Measurements from ENCODE around the gene CHI3L2. TPM values are rescaled to one million over a fixed set of nuclear protein-coding genes. Genes with fewer than 3 reads are reported as not detected.
"Not testable (repeated sequence)": the region's sequence is repeated elsewhere in the genome, so short reads cannot be mapped to it uniquely, and the experiment has no call there.

Gene CHI3L2
- total RNA-seq, 2 donors from 2014 or later, result 13.8 to 25.0 TPM

- Mint-ChIP-seq H3K27ac (peak overlapping the region; percentile 93 to 100), H3K9me3 (peaks cover 5 to 7% of the 10 kb centered on the region in 2 donors), H3K36me3 (peaks cover 7 to 20% of the 10 kb centered on the region in 2 donors)
- DNase-seq (ENCODE audit: low spot score in 2 of 2) (no peak), ATAC-seq (no peak)
These were observed 14.1 kb upstream of the CHI3L2 start for GRCh38 chr1:111213412-111213811.

- H3K36me3 Mint-ChIP-seq, result peaks cover 7 to 25% of the 10 kb centered on the region in 2 donors
- peaks cover 5 to 7% of the 10 kb centered on the region in 2 donors for H3K9me3 Mint-ChIP-seq
- H3K27ac Mint-ChIP-seq, result peak overlapping the region; percentile 86 to 100
- no peak for DNase-seq (ENCODE audit: low spot score in 2 of 2)
- peak in 1 of 2 donors; percentile 28 for ATAC-seq
These were observed 13.3 kb upstream of the CHI3L2 start for GRCh38 chr1:111214074-111214801.

GRCh38 chr1:111214884-111215283 lies 12.6 kb upstream of the CHI3L2 start:
- peaks cover 5 to 7% of the 10 kb centered on the region in 2 donors for H3K9me3 Mint-ChIP-seq
- peak overlapping the region; percentile 86 to 100 for H3K27ac Mint-ChIP-seq
- peak; percentile 44 to 48 for ATAC-seq
- peak in 1 of 2 donors; percentile 65 for DNase-seq (ENCODE audit: low spot score in 2 of 2)
- peaks cover 7 to 25% of the 10 kb centered on the region in 2 donors for H3K36me3 Mint-ChIP-seq

- H3K9me3 Mint-ChIP-seq; DNase-seq (ENCODE audit: low spot score in 2 of 2); ATAC-seq: not testable (repeated sequence)
- peak overlapping the region; percentile 86 to 100 for H3K27ac Mint-ChIP-seq
- peaks cover 7 to 25% of the 10 kb centered on the region in 2 donors for H3K36me3 Mint-ChIP-seq
These were observed 12.2 kb upstream of the CHI3L2 start for GRCh38 chr1:111215285-111215684.

- Mint-ChIP-seq H3K27ac (peak overlapping the region; percentile 86 to 100), H3K9me3 (peaks cover 5 to 7% of the 10 kb centered on the region in 2 donors), H3K36me3 (peaks cover 7 to 25% of the 10 kb centered on the region in 2 donors)
- ATAC-seq (no peak), DNase-seq (ENCODE audit: low spot score in 2 of 2) (no peak)
These were observed 10.8 kb upstream of the CHI3L2 start for GRCh38 chr1:111216751-111217150.

GRCh38 chr1:111217183-111217910 lies 10.2 kb upstream of the CHI3L2 start:
- H3K9me3 Mint-ChIP-seq, result peaks cover 5 to 7% of the 10 kb centered on the region in 2 donors
- peak; percentile 8 to 11 for ATAC-seq
- no peak for DNase-seq (ENCODE audit: low spot score in 2 of 2)
- H3K36me3 Mint-ChIP-seq, result peaks cover 7 to 25% of the 10 kb centered on the region in 2 donors
- H3K27ac Mint-ChIP-seq, result peak overlapping the region; percentile 86 to 100

- ATAC-seq, result no peak
- Mint-ChIP-seq H3K9me3 (peaks cover 5 to 7% of the 10 kb centered on the region in 2 donors), H3K27ac (peak overlapping the region; percentile 96 to 100), H3K36me3 (peaks cover 3 to 13% of the 10 kb centered on the region in 2 donors)
- peak in 1 of 2 donors; percentile 49 for DNase-seq (ENCODE audit: low spot score in 2 of 2)
These were observed 8.6 kb upstream of the CHI3L2 start for GRCh38 chr1:111218701-111219556.

GRCh38 chr1:111219557-111220286 lies 7.8 kb upstream of the CHI3L2 start:
- peaks cover 5 to 7% of the 10 kb centered on the region in 2 donors for H3K9me3 Mint-ChIP-seq
- peak; percentile 17 to 35 for ATAC-seq
- H3K27ac Mint-ChIP-seq, result peak overlapping the region; percentile 96 to 100
- DNase-seq (ENCODE audit: low spot score in 2 of 2), result peak in 1 of 2 donors; percentile 50
- H3K36me3 Mint-ChIP-seq, result peaks cover 0 to 12% of the 10 kb centered on the region in 2 donors

- ATAC-seq (no peak), DNase-seq (ENCODE audit: low spot score in 2 of 2) (no peak)
- Mint-ChIP-seq H3K36me3 (peaks cover 0 to 12% of the 10 kb centered on the region in 2 donors), H3K27ac (peak overlapping the region; percentile 41 to 100), H3K9me3 (peaks cover 5 to 7% of the 10 kb centered on the region in 2 donors)
These were observed 7.1 kb upstream of the CHI3L2 start for GRCh38 chr1:111220302-111220890.

- Mint-ChIP-seq H3K36me3 (peaks cover 0 to 12% of the 10 kb centered on the region in 2 donors), H3K9me3 (peaks cover 5 to 7% of the 10 kb centered on the region in 2 donors), H3K27ac (peak overlapping the region; percentile 96 to 100)
- ATAC-seq (no peak), DNase-seq (ENCODE audit: low spot score in 2 of 2) (no peak)
These were observed 6.3 kb upstream of the CHI3L2 start for GRCh38 chr1:111221276-111221632.

- peak overlapping the region; percentile 96 to 100 for H3K27ac Mint-ChIP-seq
- peaks cover 0 to 12% of the 10 kb centered on the region in 2 donors for H3K36me3 Mint-ChIP-seq
- peak; percentile 71 to 78 for ATAC-seq
- peak; percentile 63 to 83 for DNase-seq (ENCODE audit: low spot score in 2 of 2)
- H3K9me3 Mint-ChIP-seq, result peaks cover 5 to 7% of the 10 kb centered on the region in 2 donors
These were observed 5.8 kb upstream of the CHI3L2 start for GRCh38 chr1:111221633-111222291.

- peak; percentile 79 to 88 for DNase-seq (ENCODE audit: low spot score in 2 of 2)
- Mint-ChIP-seq H3K27ac (peak overlapping the region; percentile 96 to 100), H3K36me3 (peaks cover 0 to 12% of the 10 kb centered on the region in 2 donors), H3K9me3 (peaks cover 5 to 7% of the 10 kb centered on the region in 2 donors)
- peak; percentile 33 to 38 for ATAC-seq
These were observed 5.0 kb upstream of the CHI3L2 start for GRCh38 chr1:111222308-111223125.

- ATAC-seq (no peak), DNase-seq (ENCODE audit: low spot score in 2 of 2) (no peak)
- peak overlapping the region; percentile 96 to 100 for H3K27ac Mint-ChIP-seq
- peaks cover 0 to 7% of the 10 kb centered on the region in 2 donors for H3K36me3 Mint-ChIP-seq
- peaks cover 1 to 2% of the 10 kb centered on the region in 2 donors for H3K9me3 Mint-ChIP-seq
These were observed 4.3 kb upstream of the CHI3L2 start for GRCh38 chr1:111223126-111223685.

- Mint-ChIP-seq H3K36me3 (no peaks in the 10 kb centered on the region), H3K27ac (peak overlapping the region; percentile 17 to 63)
- ATAC-seq, result no peak
These were observed 2.4 kb upstream of the CHI3L2 start for GRCh38 chr1:111225091-111225490.

More at GRCh38 chr1:111225091-111225490, 2.4 kb upstream of the CHI3L2 start:
- no peaks in the 10 kb centered on the region for H3K9me3 Mint-ChIP-seq
- DNase-seq (ENCODE audit: low spot score in 2 of 2), result no peak
